SK-N-SH treated with all-trans-retinoic acid at 6 μM for 48 hours (cell line): ENCODE data around the gene KCND2.

Experiments used
- ATAC-seq: fragments of 200-7000 bp; cut with Tn5 transposase; 3 replicates; pipeline ENCODE4 v1.9.1; 2020; ENCODE audit warnings: mild to moderate bottlenecking, moderate library complexity
- ARNTL ChIP-seq: fragments of 450-650 bp; formaldehyde crosslinking; IDR thresholded peaks from 2 replicates; pipeline ENCODE4 v1.5.0; 2020; ENCODE audit warnings: low read depth, mild to moderate bottlenecking, moderate library complexity, borderline replicate concordance
- BACH2 ChIP-seq: fragments of 250-450 bp; sonication (Bioruptor Pico); IDR thresholded peaks from 2 replicates; pipeline ENCODE4 v1.9.0; 2021; ENCODE audit warnings: mild to moderate bottlenecking, borderline replicate concordance
- CSDC2 ChIP-seq: fragments of 250-450 bp; sonication (Bioruptor Pico); IDR thresholded peaks from 2 replicates; pipeline ENCODE4 v1.5.0; 2020; ENCODE audit warnings: mild to moderate bottlenecking, moderate library complexity
- ESRRG ChIP-seq: fragments of 250-450 bp; sonication (Bioruptor Pico); IDR thresholded peaks from 2 replicates; pipeline ENCODE4 v1.6.1; 2021; ENCODE audit warnings: mild to moderate bottlenecking
- GLIS3 ChIP-seq: fragments of 250-450 bp; sonication (Bioruptor Pico); IDR thresholded peaks from 2 replicates; pipeline ENCODE4 v1.5.0; 2020; ENCODE audit warnings: mild to moderate bottlenecking, moderate library complexity
- ISL1 ChIP-seq: fragments of 250-450 bp; sonication (Bioruptor Pico); IDR thresholded peaks from 2 replicates; pipeline ENCODE4 v2.1.2; 2022; ENCODE audit warnings: mild to moderate bottlenecking, moderate library complexity
- OSR1 ChIP-seq: fragments of 250-450 bp; sonication (Bioruptor Pico); IDR thresholded peaks from 2 replicates; pipeline ENCODE4 v1.8.0; 2022; ENCODE audit warnings: moderate library complexity, mild to moderate bottlenecking, inconsistent platforms
- PPARA ChIP-seq: fragments of 250-450 bp; sonication (Bioruptor Pico); IDR thresholded peaks from 2 replicates; pipeline ENCODE4 v1.5.0; 2020; ENCODE audit warnings: mild to moderate bottlenecking, borderline replicate concordance
- RARB ChIP-seq: fragments of 250-450 bp; sonication (Bioruptor Pico); IDR thresholded peaks from 2 replicates; pipeline ENCODE4 v1.8.0; 2021; ENCODE audit warnings: mild to moderate bottlenecking, moderate library complexity
- ZC3H10 ChIP-seq: fragments of 250-450 bp; sonication (Bioruptor Pico); IDR thresholded peaks from 2 replicates; pipeline ENCODE4 v1.5.1; 2021; ENCODE audit warnings: mild to moderate bottlenecking, moderate library complexity
- ZFP3 ChIP-seq: fragments of 250-450 bp; sonication (Bioruptor Pico); IDR thresholded peaks from 2 replicates; pipeline ENCODE4 v1.5.0; 2020; ENCODE audit warnings: mild to moderate bottlenecking, moderate library complexity
- ZFP30 ChIP-seq: fragments of 450-650 bp; formaldehyde crosslinking; IDR thresholded peaks from 2 replicates; pipeline ENCODE4 v1.5.0; 2022; ENCODE audit warnings: mild to moderate bottlenecking, moderate library complexity
- ZNF70 ChIP-seq: fragments of 450-650 bp; formaldehyde crosslinking; IDR thresholded peaks from 2 replicates; pipeline ENCODE4 v1.5.0; 2020; ENCODE audit warnings: mild to moderate bottlenecking, moderate library complexity
- ZNF8 ChIP-seq: fragments of 450-650 bp; formaldehyde crosslinking; IDR thresholded peaks from 2 replicates; pipeline ENCODE4 v1.5.0; 2020; ENCODE audit warnings: mild to moderate bottlenecking, moderate library complexity
- TF ChIP-seq, protein P1 (sequence below): fragments of 250-450 bp; sonication (Bioruptor Pico); IDR thresholded peaks from 2 replicates; pipeline ENCODE4 v1.8.0; 2021; ENCODE audit warnings: low read depth, mild to moderate bottlenecking, moderate library complexity, borderline replicate concordance
- TF ChIP-seq, protein P2 (sequence below): fragments of 250-450 bp; sonication (Bioruptor Pico); IDR thresholded peaks from 2 replicates; pipeline ENCODE4 v1.5.0; 2020; ENCODE audit warnings: mild to moderate bottlenecking, moderate library complexity
- TF ChIP-seq, protein P3 (sequence below): fragments of 250-450 bp; sonication (Bioruptor Pico); IDR thresholded peaks from 2 replicates; pipeline ENCODE4 v1.8.0; 2020; ENCODE audit warnings: mild to moderate bottlenecking, moderate library complexity, borderline replicate concordance
- TF ChIP-seq, protein P4 (sequence below): fragments of 250-450 bp; sonication (Bioruptor Pico); IDR thresholded peaks from 2 replicates; pipeline ENCODE4 v1.5.1; 2021; ENCODE audit warnings: mild to moderate bottlenecking, moderate library complexity

KCND2 gene

DNA sequence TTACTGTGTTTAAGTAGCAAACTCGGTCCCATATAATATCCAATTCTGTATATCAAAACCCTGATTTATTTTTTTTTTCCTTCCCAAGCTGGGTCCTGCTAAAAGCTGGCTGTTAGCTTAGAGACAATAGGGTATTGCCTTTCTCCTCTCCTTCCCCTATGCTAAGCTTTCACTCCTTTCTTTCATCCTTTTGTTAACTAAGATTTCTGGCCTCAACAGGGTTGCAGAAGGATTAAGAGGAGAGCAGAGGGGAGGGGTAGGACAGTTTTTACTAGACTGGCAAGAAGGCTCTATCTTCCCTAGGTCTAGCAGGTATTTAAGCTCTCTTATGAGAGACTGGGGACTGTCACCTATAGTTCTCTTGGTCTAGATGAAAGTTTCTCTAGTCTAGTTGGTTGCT, 229.2 kb downstream of the KCND2 start:
- ATAC-seq = no peak

DNA sequence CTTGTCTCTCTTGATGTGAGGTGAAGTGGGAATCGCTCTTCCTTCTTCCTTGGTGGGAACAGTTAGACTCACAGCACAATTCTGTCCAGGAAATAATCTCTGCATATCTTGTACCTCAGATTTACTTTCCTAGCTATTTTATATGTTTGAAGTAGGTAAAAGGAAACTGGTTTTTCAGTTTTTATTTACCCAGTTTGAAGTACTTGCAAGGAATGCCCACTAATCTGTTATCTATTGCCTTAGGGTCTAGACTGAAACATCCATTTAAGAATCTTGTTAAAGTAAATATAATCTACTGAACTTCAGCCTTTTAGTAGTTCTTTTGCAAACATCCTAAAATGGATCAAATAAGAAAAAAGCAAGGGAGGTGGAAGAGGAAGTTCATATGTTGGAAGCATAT, 229.8 kb downstream of the KCND2 start:
- no peak for ATAC-seq
- TF ChIP-seq, protein P1, sequence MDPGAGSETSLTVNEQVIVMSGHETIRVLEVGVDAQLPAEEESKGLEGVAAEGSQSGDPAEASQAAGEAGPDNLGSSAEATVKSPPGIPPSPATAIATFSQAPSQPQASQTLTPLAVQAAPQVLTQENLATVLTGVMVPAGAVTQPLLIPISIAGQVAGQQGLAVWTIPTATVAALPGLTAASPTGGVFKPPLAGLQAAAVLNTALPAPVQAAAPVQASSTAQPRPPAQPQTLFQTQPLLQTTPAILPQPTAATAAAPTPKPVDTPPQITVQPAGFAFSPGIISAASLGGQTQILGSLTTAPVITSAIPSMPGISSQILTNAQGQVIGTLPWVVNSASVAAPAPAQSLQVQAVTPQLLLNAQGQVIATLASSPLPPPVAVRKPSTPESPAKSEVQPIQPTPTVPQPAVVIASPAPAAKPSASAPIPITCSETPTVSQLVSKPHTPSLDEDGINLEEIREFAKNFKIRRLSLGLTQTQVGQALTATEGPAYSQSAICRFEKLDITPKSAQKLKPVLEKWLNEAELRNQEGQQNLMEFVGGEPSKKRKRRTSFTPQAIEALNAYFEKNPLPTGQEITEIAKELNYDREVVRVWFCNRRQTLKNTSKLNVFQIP (CRISPR knock-in tag) = no peak
- no peak for TF ChIP-seq GLIS3
- no peak for TF ChIP-seq RARB (CRISPR knock-in tag)
- no peak for TF ChIP-seq OSR1
- TF ChIP-seq ZNF8 (CRISPR knock-in tag) = no peak
- no peak for TF ChIP-seq ZFP3 (CRISPR knock-in tag)
- TF ChIP-seq, protein P2, sequence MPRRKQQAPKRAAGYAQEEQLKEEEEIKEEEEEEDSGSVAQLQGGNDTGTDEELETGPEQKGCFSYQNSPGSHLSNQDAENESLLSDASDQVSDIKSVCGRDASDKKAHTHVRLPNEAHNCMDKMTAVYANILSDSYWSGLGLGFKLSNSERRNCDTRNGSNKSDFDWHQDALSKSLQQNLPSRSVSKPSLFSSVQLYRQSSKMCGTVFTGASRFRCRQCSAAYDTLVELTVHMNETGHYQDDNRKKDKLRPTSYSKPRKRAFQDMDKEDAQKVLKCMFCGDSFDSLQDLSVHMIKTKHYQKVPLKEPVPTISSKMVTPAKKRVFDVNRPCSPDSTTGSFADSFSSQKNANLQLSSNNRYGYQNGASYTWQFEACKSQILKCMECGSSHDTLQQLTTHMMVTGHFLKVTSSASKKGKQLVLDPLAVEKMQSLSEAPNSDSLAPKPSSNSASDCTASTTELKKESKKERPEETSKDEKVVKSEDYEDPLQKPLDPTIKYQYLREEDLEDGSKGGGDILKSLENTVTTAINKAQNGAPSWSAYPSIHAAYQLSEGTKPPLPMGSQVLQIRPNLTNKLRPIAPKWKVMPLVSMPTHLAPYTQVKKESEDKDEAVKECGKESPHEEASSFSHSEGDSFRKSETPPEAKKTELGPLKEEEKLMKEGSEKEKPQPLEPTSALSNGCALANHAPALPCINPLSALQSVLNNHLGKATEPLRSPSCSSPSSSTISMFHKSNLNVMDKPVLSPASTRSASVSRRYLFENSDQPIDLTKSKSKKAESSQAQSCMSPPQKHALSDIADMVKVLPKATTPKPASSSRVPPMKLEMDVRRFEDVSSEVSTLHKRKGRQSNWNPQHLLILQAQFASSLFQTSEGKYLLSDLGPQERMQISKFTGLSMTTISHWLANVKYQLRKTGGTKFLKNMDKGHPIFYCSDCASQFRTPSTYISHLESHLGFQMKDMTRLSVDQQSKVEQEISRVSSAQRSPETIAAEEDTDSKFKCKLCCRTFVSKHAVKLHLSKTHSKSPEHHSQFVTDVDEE = no peak
- TF ChIP-seq ISL1 (CRISPR knock-in tag) = no peak

More for the DNA sequence above, 229.2 kb downstream of the KCND2 start:
- TF ChIP-seq, protein P3, sequence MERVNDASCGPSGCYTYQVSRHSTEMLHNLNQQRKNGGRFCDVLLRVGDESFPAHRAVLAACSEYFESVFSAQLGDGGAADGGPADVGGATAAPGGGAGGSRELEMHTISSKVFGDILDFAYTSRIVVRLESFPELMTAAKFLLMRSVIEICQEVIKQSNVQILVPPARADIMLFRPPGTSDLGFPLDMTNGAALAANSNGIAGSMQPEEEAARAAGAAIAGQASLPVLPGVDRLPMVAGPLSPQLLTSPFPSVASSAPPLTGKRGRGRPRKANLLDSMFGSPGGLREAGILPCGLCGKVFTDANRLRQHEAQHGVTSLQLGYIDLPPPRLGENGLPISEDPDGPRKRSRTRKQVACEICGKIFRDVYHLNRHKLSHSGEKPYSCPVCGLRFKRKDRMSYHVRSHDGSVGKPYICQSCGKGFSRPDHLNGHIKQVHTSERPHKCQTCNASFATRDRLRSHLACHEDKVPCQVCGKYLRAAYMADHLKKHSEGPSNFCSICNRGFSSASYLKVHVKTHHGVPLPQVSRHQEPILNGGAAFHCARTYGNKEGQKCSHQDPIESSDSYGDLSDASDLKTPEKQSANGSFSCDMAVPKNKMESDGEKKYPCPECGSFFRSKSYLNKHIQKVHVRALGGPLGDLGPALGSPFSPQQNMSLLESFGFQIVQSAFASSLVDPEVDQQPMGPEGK = no peak
- no peak for TF ChIP-seq ZFP30 (CRISPR knock-in tag)
- TF ChIP-seq ISL1 (CRISPR knock-in tag) = no peak

DNA sequence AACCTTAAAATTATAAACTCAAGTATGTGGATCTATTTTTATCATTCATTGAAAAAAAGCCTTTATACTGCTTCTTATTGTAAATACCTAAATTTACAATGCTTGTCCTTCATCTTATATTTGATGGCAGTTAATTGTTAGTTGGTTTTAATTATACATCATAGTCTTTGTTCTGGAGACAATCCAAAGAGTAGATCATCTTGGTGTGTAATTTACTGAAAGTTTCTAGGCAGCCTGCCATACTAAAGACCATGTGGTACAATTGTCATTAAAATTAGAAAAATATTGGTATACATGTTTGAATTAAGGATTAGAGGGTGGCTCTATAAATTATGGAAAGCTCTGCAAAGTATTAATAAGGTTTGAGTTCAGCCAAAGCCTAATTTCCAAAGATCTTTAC, 231.4 kb downstream of the KCND2 start:
- no peak for ATAC-seq
- TF ChIP-seq, protein P4, sequence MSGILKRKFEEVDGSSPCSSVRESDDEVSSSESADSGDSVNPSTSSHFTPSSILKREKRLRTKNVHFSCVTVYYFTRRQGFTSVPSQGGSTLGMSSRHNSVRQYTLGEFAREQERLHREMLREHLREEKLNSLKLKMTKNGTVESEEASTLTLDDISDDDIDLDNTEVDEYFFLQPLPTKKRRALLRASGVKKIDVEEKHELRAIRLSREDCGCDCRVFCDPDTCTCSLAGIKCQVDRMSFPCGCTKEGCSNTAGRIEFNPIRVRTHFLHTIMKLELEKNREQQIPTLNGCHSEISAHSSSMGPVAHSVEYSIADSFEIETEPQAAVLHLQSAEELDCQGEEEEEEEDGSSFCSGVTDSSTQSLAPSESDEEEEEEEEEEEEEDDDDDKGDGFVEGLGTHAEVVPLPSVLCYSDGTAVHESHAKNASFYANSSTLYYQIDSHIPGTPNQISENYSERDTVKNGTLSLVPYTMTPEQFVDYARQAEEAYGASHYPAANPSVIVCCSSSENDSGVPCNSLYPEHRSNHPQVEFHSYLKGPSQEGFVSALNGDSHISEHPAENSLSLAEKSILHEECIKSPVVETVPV (CRISPR knock-in tag) = no peak
- TF ChIP-seq ESRRG (no peak), GLIS3 (no peak), ISL1 (CRISPR knock-in tag) (no peak)
- TF ChIP-seq, all 23 proteins: peak for 0

DNA sequence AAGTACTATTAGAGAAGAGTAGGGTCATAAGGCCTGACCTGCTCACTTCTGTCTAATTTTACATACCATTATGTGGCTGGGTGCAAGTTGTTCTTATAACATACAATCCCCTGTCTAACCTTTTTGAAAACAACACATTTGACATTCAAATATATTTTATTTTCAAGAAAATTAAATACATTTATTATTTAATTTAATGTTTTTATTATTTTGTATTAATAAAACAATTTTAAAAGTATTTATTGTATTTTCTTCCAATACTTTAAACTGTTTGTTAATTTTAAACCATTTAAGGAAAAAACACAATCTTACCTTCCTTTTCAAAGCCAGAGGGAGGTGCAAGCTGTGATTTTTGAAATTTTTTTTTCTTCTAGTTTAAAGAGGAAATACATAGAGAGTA, 232.8 kb downstream of the KCND2 start:
- TF ChIP-seq ARNTL (CRISPR knock-in tag) (no peak), ISL1 (CRISPR knock-in tag) (no peak), ESRRG (no peak), PPARA (CRISPR knock-in tag) (no peak), ZNF8 (CRISPR knock-in tag) (no peak), ZNF70 (no peak), RARB (CRISPR knock-in tag) (no peak), ZFP3 (CRISPR knock-in tag) (no peak), ZFP30 (CRISPR knock-in tag) (no peak), GLIS3 (no peak), BACH2 (CRISPR knock-in tag) (no peak), CSDC2 (CRISPR knock-in tag) (no peak), ZC3H10 (CRISPR knock-in tag) (no peak)
- TF ChIP-seq, protein P2 = no peak
- TF ChIP-seq, protein P1 (CRISPR knock-in tag) = no peak
- TF ChIP-seq, protein P3 = no peak
- no peak for ATAC-seq
